Right lobe of liver (tissue), 6 donors: ENCODE results near the gene PSG2. TPM values are rescaled to one million over a fixed set of nuclear protein-coding genes. Genes with fewer than 3 reads are reported as not detected.
A peak's percentile ranks its signal among the peaks of the same experiment; 100 is the strongest.
"Not testable (repeated sequence)": the region's sequence is repeated elsewhere in the genome, so short reads cannot be mapped to it uniquely, and the experiment has no call there.

ENCODE experiments used
- ATAC-seq, 4 donors: fragments of 200-7000 bp; cut with Tn5 transposase; one replicate each; pipeline ENCODE4 v1.9.1; 2020; ENCODE audit warnings: mild to moderate bottlenecking in 4 of 4, moderate library complexity in 4 of 4
- DNase-seq, 3 donors: peaks; one replicate each; pipeline ENCODE4 v3.0.0-alpha.2; 2020
- H3K27ac ChIP-seq, 3 donors: fragments of 200-600 bp; one replicate each; pipeline ENCODE4 v1.8.0; 2022
- H3K27me3 ChIP-seq, 2 donors: fragments of 200-600 bp; one replicate each; pipeline ENCODE4 v1.8.0; 2022
- H3K36me3 ChIP-seq, 4 donors: fragments of 200-600 bp; sonication (generic) in 1 of 4; one replicate each; pipeline versions ENCODE4 v1.5.1 to v1.8.0; 2017 to 2022; ENCODE audit warnings: control low read depth in 1 of 4
- H3K4me1 ChIP-seq, 4 donors: fragments of 200-600 bp; sonication (generic) in 1 of 4; one replicate each; pipeline versions ENCODE4 v1.5.1 to v1.8.0; 2017 to 2022; ENCODE audit warnings: control low read depth in 1 of 4
- H3K4me3 ChIP-seq, 3 donors: fragments of 200-600 bp; one replicate each; pipeline ENCODE4 v1.8.0; 2022
- H3K9me3 ChIP-seq, 4 donors: fragments of 200-600 bp; sonication (generic) in 1 of 4; one replicate each; pipeline versions ENCODE4 v1.5.1 to v1.8.0; 2017 to 2022; ENCODE audit warnings: control low read depth in 1 of 4
- CTCF ChIP-seq, 4 donors: fragments of 200-600 bp in 3 of 4; fragments of 450-650 bp in 1 of 4; IDR thresholded peaks; one replicate each; pipeline versions ENCODE4 v1.5.1 to v1.8.0; 2016 to 2022; ENCODE audit warnings: antibody characterized with exemption in 4 of 4, mild to moderate bottlenecking in 2 of 4
- POLR2A ChIP-seq: fragments of 450-650 bp; IDR thresholded peaks from one replicate; pipeline ENCODE4 v1.6.1; 2017; ENCODE audit warnings: antibody characterized with exemption, mild to moderate bottlenecking
- WGBS: methylation state at CpG from one replicate; pipeline ENCODE4 v1.1.6; 2018; ENCODE audit warnings: low coverage, low lambda C conversion rate; ENCODE audit not compliant: insufficient coverage; ENCODE audit errors: missing lambda C conversion rate; 5-methylcytosine and 5-hydroxymethylcytosine counted together
- intact Hi-C, 2 donors: fragments of 100-400 bp; cut with DNase I; formaldehyde crosslinking; loops; one replicate each; pipeline versions ENCODE4 v1.11.2 to v1.14.1; 2022
- total RNA-seq, 6 experiments: library from RNA; depleted of rRNA in 2 of 6; stranded (reverse); fragments of >200 nt in 2 of 6; fragmentation: NEBNext Ultra II Directional in 3 of 6; extraction: Animal tissue kit (Norgen Biotek cat#: 25700) in 3 of 6; gene quantifications; one replicate each; pipeline versions ENCODE4 v1.1.0 to v1.2.4, GENCODE V29; 2016 to 2023
- donor health status: DM: no; HTN: yes; CAD: no.
- donor health status: DM: no; HTN: no; CAD: no.
- donor health status: DM: no; HTN: no; CAD: no.
- donor health status: DM: no; HTN: yes; CAD: no.
- donor health status: DM: no; HTN: yes; CAD: no.

Gene PSG2
- total RNA-seq, 6 experiments from 2014 or later, result not detected

GRCh38 chr19:43087702-43088340 is 5.3 kb upstream of the PSG2 start:
- peak; percentile 32 to 71 (median 56) for TF ChIP-seq CTCF (IDR thresholded peaks at IDR 0.05)
- H3K27me3 ChIP-seq, H3K4me1 ChIP-seq, ATAC-seq, H3K9me3 ChIP-seq, H3K4me3 ChIP-seq, H3K27ac ChIP-seq, intact Hi-C loops, H3K36me3 ChIP-seq: not testable (repeated sequence)
- peak; percentile 44 to 78 (median 78) for DNase-seq
- WGBS, result 72% methylated on average over 5 of the region's 13 CpGs

GRCh38 chr19:43085796-43086530 is 3.5 kb upstream of the PSG2 start:
- H3K36me3 ChIP-seq, H3K4me1 ChIP-seq, H3K9me3 ChIP-seq, H3K27me3 ChIP-seq, H3K27ac ChIP-seq, intact Hi-C loops, ATAC-seq, DNase-seq, H3K4me3 ChIP-seq: not testable (repeated sequence)
- 53% methylated on average over 2 of the region's 2 CpGs for WGBS

- H3K4me1 ChIP-seq, H3K27me3 ChIP-seq, H3K4me3 ChIP-seq, H3K9me3 ChIP-seq, DNase-seq, H3K36me3 ChIP-seq, intact Hi-C loops, H3K27ac ChIP-seq, ATAC-seq: not testable (repeated sequence)
- TF ChIP-seq CTCF (IDR thresholded peaks at IDR 0.05), result peak in 2 of 4 donors; percentile 40 to 47
- WGBS, result 61% methylated on average over 7 of the region's 12 CpGs
These were observed 1.8 kb upstream of the PSG2 start for GRCh38 chr19:43084196-43084832.

GRCh38 chr19:43083721-43084120 is 1.2 kb upstream of the PSG2 start:
- H3K4me1 ChIP-seq, ATAC-seq, DNase-seq, H3K36me3 ChIP-seq, intact Hi-C loops, H3K27me3 ChIP-seq, H3K27ac ChIP-seq, H3K4me3 ChIP-seq, H3K9me3 ChIP-seq: not testable (repeated sequence)
- 94% methylated on average over 7 of the region's 9 CpGs for WGBS

- Histone ChIP-seq H3K4me3 (no peak overlapping the region), H3K36me3 (no peaks in the 10 kb centered on the region), H3K27ac (no peak overlapping the region), H3K4me1 (no peaks in the 10 kb centered on the region), H3K27me3 (no peaks in the 10 kb centered on the region), H3K9me3 (no peaks in the 10 kb centered on the region)
- WGBS, result 81% methylated on average over 4 of the region's 4 CpGs
- TF ChIP-seq POLR2A, result no peak
- no peak for TF ChIP-seq CTCF (IDR thresholded peaks at IDR 0.05)
- intact Hi-C loops, result no loop called here
- ATAC-seq, result no peak
- no peak for DNase-seq
These were observed 4.2 kb downstream of the PSG2 start for GRCh38 chr19:43078311-43078710.

- H3K4me1 ChIP-seq, DNase-seq, ATAC-seq, H3K36me3 ChIP-seq, intact Hi-C loops, H3K27ac ChIP-seq, H3K9me3 ChIP-seq, H3K27me3 ChIP-seq, H3K4me3 ChIP-seq: not testable (repeated sequence)
- WGBS, result 46% methylated on average over 4 of the region's 4 CpGs
These were observed 4.6 kb downstream of the PSG2 start for GRCh38 chr19:43077881-43078280.

GRCh38 chr19:43062418-43062817 is 20.1 kb downstream of the PSG2 start:
- intact Hi-C loops, H3K27ac ChIP-seq, H3K36me3 ChIP-seq, DNase-seq, H3K9me3 ChIP-seq, H3K4me1 ChIP-seq, H3K4me3 ChIP-seq, H3K27me3 ChIP-seq, ATAC-seq: not testable (repeated sequence)
- 39% methylated on average over 3 of the region's 3 CpGs for whole genome bisulfite sequencing

GRCh38 chr19:43061326-43061725 is 21.2 kb downstream of the PSG2 start:
- intact Hi-C loops, H3K27me3 ChIP-seq, H3K4me1 ChIP-seq, H3K4me3 ChIP-seq, H3K36me3 ChIP-seq, ATAC-seq, DNase-seq, H3K9me3 ChIP-seq, H3K27ac ChIP-seq: not testable (repeated sequence)
- 42% methylated on average over 2 of the region's 3 CpGs for WGBS
